Pons (tissue), 1 donor: ENCODE results near the gene ZFHX3.
"Not testable (repeated sequence)": the region's sequence is repeated elsewhere in the genome, so short reads cannot be mapped to it uniquely, and the experiment has no call there.

ENCODE experiments used
- DNase-seq: peaks from one replicate; pipeline ENCODE4 v3.0.0-alpha.2; 2016; ENCODE audit warnings: low spot score

The ZFHX3 gene

DNA sequence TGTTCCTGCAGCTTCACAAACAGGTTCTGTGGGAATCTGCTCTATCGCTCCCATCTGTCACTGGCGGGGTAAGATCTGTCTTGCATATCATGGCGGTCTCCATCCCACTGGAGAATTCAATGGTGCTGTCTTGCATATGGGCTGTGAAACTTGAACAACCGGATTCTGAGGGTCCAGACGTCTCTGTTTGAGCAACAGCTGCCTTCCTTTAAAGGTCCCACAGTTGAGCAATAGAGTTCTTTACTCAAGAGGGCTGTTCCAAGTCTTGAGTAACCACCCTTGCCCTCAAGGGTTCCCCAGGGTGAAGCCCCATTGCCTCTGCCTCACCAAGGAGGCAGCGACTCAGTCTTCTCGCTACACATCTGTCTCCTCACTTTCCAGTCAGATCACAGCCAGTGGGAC is 50.8 kb downstream of the ZFHX3 start:
- no peak for DNase-seq

GRCh38 chr16:72996291-72997062 is 51.5 kb downstream of the ZFHX3 start:
- no peak for DNase-seq

DNA sequence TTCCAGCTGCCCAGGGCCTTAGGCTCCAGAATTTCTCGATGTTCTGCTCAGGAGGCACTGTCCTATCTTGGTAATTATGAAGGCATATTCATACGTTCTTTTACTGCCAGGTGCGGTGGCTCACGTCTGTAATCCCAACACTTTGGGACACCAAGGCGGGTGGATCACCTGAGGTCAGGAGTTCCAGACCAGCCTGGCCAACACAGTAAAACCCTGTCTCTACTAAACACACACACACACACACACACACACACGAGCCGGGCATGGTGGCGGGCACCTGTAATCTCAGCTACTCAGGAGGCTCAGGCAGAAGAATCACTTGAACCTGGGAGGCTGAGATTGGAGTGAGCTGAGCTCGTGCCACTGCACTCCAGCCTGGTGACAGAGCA is 52.1 kb downstream of the ZFHX3 start:
- DNase-seq = not testable (repeated sequence)

- DNase-seq = no peak
Measured at GRCh38 chr16:72995151-72995881, 52.6 kb downstream of the ZFHX3 start.

DNA sequence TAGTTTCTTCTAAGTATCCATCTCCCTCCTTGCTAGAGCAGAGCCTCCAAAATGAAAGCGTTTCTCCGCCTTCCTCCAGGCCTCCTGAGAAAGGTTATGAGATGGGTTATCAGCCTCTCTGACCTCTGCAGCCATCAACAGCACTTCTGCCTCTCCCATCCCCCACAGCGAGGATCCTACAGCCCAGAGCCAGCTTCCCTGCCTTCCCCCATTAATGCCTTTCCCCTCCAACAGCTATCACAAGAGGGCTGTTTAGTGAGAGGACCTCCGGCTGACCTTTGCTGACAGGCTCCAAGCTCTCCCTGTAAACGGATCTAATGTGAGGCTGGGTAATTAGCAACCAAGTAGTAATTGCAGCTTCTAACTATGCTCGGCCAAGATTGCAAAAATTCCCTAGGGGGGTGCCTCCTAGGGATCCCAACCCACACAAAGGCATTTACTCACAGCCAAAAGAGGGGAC is 55.8 kb downstream of the ZFHX3 start:
- no peak for DNase-seq

DNA sequence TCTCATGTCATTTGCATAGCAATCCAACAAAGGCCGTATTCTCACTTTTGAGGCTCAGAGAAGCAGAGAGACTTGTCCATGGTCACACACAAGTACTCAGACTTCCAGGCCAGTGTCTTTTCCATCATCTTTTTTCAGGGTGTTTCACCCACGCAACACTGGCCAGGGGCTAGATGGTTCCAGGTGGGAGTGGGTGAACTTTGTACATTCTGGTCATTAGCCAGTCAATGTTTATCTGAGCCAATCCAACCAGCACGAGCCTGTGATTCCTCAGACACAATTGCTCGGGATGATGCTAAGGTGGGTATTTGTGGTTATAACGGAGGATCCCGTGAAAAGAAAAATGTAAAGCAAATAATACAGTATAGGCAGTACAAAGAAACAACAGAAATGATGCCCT is 56.3 kb downstream of the ZFHX3 start:
- DNase-seq = no peak

DNA sequence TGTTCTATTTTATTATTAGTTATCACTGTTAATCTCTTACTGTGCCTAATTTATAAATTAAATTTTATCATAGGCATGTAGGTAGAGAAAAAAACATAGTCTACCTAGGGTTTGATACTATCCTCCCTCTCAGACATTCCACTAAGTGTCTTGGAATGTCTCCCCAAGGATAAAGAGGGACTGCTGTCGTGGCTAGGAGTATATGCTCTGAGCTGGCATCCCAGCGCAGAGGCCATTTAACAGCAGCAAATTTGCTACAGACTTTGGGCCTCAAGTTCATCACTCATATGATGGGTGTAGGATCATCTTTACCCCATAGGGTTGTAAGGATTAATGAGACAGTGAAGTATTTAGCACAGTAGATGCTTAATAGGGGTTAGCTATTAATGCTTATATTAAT is 56.7 kb downstream of the ZFHX3 start:
- no peak for DNase-seq

- no peak for DNase-seq
Measured at GRCh38 chr16:72990571-72990970, 57.4 kb downstream of the ZFHX3 start.

DNA sequence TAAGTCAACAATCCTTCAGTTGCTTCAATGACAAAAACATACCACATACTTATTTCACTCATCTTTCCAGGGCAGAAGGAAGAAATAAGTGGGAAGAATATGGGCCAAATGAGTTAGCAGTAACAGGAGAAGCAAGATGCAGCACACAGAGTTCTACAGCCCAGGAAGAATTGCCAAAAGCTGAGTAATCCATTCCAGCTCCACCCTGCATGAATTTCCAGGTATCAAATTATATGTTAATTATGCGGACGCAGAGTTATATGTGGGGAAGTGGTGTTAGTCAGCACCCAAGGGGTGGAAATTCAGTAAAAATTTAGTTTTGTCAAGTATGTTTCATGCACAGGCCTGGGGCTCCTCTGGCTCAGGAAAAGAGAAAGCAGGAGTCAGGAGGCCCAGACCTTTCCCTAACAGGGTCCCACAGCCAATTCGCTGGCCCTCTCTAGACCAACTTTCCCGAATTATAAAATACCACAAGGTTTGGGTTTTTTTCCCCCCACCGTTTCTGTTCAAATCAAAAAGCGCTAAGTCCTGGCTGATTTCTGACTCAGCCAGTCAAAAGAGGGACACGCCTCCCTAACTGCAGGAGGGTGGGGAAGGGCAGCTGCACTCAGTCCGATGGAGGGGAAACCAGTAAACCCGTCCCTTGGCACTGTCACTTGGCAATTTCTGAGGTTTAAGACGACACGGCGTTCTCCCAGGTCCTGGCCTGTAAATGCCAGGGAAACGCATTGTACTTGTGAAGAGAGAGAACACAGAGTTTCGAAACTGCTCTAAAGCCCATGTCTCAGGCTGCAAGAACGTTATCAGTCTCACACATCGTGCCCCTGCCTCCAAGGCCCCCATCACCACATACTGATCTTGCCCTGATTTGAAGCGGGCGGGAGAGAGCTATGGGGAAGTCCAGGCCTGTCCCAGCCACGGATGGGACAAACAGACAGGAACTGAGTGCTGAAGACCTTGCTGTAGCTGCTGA is 58.1 kb downstream of the ZFHX3 start:
- DNase-seq = no peak

- DNase-seq = not testable (repeated sequence)
Measured at GRCh38 chr16:72989203-72989578, 58.7 kb downstream of the ZFHX3 start.

DNA sequence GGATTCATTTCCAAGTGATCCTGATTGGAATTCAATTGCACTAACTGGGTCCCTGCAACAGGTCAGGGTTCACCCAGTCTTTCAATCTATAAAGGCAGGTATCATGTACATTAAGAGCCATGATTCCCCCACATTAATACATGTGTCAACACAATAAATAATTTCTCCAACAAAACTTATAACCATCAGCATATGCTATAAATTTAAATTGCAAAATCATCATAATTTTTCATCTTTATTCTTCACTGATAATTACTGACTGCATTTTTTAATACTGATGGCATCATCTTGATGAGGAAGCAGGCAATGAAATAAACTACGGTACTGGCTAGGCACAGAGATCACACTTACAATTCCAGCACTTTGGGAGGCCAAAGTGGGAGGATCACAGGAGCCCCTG is 59.4 kb downstream of the ZFHX3 start:
- no peak for DNase-seq

DNA sequence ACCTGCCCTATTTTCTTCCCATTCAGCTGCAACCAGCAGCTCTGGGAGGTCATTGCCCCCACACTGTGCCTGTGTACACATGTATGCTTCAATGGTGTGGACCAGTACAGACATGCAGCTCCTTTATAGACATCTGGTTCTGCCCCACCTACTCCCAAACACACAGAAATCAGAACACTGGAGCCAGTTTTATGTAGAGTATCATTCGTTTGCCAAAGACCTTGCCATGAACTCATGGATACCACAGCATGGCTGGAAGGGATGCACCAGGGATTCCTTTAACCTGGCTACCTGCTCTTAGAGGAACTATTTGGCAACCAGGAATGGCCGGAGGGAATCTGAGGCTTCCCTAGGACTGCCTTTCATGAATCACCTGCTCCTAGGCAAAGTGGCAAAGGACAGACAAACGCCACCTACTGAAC is 60.4 kb downstream of the ZFHX3 start:
- DNase-seq = no peak

DNA sequence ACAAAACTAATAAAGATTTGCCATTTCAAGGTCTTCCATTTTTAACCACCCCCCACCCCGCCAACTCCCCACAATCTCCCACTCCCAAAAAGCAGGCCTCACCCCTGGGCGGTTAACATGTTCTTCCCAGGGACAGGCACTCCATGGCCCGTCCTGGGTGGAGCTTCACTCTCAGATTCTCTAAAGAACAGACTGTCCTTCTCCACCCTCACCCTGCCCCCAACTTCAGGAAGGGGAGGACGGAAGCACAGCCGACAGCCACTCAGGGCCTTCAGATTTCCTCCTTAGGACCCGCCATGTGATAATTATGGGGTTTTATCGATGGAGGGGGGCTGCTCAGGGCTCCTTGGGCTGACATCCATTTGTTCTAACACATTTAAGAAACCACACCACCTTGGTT is 61.9 kb downstream of the ZFHX3 start:
- no peak for DNase-seq

DNA sequence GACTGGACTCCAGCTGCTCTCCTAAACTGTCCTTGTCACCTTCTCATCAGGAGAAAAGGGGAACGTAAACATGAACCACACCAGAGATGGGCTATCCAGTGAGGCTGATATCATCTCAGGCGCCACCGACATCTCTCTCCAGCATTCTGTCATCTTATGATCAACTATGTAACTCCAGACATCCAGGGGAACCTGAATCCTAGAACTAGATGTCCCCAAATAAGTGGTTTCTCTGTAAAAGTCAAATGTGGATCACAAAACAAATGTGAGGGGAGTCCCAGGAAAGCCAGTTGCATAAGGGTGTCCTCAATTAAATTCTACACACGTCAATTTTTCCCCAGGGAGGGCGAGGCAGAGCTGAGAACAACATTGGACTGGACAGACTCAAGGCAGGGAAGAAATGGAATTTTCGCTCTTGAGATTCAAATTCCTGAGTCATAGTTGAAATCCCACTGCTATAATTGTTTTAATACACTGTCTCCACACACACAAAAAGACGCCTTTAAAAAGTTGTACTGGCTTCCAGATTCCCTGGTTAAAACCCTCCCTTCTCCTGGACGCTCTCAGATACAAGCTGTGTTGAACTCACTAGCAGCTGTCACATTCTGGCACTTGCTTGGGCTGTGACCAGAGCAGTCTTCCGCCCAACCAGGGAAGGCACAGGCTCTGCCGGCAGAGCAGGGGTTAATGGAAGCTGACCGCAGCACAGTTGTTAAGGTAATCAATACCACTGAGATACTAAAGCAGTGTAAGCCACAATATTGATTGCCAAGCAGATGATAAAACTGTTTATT is 62.6 kb downstream of the ZFHX3 start:
- DNase-seq = peak; percentile 10

DNA sequence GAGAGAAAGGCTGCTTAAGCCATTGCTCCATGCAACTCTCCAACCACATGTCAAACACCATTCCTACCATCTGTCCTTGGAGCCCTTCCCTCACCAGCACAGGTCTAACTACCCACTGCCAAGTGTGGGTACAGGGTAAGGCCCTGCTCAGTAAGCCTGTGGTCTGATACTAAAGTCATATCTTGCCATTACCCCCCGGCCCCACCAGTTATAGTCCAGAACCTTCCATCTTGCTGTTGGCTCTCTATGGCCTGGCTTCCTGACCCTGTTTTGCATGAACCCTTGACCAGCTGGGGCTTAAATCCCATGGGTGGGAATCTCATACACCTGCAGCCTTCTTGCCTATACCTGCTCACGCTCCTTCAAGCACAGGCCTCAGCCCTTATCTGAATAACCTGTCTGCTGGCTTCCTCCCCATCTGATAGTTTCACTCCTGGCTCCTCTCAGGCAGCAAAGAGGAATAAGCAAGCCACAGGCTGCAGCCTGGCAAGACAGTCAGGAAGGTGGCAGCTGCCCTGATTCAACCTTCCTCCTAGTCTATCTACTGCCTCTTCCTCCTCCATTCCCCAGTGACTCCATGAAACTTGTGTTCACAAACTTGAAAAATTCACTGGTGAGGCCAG is 64.1 kb downstream of the ZFHX3 start:
- no peak for DNase-seq

GRCh38 chr16:72983241-72983640 is 64.7 kb downstream of the ZFHX3 start:
- DNase-seq = no peak

GRCh38 chr16:72979974-72980373 is 68.0 kb downstream of the ZFHX3 start:
- no peak for DNase-seq

DNA sequence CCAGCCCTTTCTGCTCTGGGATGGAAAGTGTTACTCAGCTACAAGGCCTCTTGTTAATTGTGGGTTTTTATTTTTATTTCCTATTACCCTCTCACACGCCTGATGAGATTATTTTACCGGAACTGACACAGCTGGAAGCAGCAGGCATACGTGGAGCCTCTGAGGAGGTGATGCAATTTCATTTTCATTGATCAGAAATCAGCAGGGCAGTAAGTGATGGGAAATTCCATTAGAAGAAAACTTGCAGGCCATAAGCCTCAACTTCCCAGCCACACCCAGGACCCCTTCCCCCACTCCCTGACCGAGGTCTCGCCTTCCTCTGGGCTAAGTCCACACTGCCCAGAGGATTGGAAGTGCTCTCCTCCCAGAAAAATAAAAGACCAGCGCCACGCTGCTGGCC is 69.7 kb downstream of the ZFHX3 start:
- no peak for DNase-seq

DNA sequence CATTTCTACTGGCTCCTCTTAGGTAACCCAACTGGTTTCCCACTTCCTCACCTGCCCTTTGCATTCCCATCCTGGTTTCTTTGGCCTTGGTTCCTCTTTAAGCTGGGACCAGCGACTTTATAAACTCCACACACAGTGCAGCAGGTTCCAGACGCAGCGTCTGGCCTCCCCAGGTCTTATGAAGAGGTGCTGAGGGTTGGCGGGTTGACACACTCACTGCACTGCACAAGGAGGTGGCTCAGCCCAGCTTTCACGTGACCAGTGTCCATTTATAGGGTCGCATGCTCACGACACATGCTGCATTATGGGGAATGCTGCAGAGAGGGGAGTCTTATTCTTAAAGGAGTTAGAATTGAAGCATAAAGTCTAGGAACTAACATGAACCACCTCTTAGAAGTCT is 70.8 kb downstream of the ZFHX3 start:
- no peak for DNase-seq

DNA sequence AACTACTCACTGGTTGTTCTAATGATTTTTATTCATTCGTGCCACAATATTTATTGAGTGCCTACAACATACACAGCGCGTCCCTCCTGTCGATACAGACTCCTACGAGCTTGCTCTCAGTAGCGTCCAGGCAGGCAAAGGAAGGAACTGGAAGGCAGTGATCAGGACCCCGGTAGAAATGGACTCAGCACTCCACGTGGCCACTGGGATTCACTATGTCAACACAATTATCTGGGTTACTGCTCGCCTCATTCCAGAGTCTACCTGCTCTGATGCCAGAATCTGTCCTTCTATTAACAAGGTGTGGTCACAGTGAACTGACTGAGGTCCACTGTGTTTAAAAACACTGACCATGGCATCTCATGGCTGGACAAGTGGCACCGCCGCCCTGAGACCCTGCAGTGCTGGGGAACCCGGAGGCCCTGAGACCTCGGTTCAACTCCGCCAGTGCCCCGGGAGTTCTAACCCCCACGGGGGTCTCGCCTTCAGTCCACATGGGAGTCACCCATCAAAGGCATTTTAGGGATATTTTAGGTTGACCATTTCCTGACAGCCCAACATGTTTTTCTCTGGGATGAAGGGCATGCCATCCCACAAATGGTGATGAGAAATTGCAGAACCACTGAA is 71.4 kb downstream of the ZFHX3 start:
- DNase-seq = no peak
